Measurements from ENCODE around the gene TMEM209.
"Not testable (repeated sequence)": the region's sequence is repeated elsewhere in the genome, so short reads cannot be mapped to it uniquely, and the experiment has no call there.

Gene TMEM209

DNA sequence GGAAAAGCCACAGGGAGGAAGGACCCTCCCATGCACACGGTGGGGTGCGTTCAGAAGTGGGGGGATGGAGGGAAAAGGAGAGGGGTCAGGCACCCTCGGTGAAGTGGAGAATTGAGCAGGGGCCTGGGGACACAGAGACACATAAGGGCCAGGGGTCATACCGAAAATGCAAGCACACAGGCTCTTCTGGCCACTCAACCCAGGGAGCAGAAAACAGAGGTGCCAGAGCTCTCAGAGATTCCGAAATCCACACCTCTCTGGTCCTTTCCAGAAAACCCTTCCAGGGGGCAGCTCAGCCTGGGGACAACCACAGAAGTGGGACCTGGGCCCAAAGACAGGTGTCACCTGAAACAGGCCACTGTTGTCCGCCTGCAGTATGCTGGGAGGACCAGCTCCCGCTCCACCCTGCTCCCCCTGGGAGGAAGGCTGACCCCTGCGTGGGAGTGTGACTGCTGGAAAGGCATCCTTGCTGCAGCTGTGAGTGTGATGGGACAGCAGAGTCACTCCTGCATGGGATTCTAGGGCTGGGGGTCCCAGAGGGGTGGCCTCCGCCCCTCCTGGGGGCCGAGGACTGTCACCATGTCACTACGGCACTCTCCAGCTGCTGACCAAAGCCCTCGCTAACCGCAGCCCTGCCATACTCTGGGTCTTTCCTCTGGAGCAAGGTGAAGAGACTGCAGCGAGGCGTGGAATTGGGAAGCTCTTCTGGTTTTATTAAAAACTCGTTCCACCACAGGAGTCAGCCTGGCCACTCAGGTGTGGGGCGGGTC lies 63.1 kb downstream of the TMEM209 start:
- DNase-seq = no peak

DNA sequence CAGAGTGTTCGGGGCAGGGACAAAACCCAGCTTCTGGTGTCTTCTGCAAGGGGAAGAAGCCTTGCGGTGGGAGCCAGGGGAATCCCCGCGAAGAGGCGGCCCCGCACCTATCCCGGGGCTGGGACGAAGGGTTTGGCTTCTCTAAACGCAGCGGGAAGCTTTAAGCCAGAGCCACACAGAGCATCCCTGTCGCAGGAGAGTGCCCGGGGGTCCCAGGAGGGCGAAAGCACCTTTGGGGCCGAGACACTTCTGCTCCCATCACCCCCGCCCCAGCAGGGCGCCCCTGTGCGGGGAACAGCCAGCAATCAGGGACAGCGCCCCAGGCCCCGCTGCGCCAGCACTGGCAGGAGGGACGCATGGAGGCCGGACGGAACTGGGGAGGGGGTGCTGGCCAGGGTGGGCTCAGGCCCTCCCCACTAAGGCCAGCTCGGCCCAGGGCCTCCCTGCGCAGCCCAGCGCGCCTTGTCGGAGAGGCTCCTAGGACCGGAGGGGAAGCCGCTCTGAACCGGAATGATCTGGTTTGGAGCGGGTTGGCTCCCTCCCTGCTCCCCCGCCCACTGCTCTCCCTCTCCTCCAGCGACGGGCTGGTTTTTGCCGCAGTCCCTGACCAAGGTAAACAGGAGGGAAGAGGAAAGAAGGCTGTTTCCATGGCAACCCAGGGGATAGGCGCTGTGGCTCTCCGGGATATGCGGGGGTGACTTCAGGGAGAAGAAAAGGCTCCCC lies 63.9 kb downstream of the TMEM209 start:
- DNase-seq = no peak

- no peak for DNase-seq
These were observed 64.5 kb downstream of the TMEM209 start for GRCh38 chr7:130140551-130141160.

DNA sequence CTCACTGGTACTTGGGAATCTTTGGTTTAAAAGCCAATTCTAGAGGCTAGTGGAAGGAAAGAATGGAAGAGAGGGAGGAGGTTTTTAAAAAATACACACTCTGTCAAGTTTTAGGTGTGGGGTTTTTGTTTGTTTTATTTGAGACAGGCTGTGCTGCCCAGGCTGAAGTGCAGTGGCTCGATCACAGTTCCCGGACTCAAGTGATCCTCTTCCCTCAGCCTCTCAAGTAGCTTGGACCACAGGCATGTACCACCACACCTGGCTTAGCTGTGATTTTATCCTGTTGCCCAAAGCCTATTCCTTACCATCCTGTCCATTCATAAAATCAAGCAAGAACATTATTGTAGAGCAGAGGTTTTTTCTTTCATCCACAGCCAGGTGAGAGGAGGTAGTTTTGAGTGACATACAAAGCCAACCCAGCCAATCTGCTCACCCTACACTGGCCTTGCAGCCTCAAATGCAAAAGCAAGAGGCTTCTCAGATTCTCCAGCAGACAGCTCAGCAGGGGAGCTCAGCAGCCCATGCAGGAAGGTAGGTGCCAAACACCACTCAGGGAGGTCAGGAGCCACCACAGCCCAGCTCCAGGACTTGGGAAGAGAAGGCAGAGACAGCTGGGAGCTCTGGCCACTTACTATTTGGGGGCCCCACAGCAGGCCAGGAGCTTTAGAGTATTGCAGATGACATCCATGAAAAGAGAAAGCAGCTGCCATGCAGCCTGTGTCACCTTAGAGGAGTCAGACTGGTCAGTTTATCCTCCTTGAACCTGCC lies 65.8 kb downstream of the TMEM209 start:
- DNase-seq = no peak

DNA sequence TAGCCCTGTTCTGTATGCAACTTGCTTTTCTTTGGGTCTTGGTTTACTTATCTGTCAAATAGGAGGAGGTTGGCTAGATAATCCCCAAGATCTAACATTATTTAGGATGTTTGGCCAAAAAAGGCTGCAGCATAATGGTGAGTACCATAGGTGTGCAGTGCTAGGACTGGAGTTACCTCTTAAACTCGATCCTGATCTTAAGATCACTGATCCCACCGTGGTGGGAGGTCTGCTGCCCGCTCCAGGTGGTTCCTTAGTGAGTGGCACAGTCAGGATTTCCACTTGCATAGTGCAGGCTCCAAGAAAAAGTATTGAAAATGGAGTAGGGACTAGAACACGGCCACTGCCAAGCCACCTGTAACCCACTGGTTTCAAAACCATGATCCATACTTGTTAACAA lies 68.0 kb downstream of the TMEM209 start:
- no peak for DNase-seq

DNA sequence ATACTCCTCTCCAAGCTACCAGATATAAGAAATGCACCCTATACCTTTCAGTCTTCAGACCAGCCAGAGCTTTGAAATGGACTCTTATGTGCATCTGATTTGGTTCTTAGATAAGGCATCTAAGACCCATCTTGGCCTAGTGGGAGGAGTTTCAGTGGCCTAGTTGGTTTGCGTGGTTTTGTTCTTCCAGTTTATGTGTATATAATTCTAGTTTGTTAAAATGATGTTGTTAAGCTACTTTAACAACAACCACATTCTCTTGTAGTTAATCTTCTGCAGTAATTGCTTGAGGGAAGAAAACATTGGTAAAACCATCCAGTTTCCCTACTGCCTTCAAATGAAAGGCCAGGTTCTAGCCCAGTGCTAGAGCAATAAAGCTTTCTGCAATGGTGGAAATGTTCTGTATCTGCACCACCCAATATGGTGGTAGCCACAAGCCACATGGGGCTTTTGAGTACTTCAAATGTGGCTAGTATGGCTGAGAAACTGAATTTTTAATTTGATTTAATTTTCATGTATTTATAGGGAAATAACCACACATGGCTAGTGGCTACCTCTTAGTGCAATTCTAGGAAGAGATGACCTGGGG lies 68.5 kb downstream of the TMEM209 start:
- DNase-seq = no peak

GRCh38 chr7:130135208-130136205 lies 69.7 kb downstream of the TMEM209 start:
- DNase-seq = no peak

DNA sequence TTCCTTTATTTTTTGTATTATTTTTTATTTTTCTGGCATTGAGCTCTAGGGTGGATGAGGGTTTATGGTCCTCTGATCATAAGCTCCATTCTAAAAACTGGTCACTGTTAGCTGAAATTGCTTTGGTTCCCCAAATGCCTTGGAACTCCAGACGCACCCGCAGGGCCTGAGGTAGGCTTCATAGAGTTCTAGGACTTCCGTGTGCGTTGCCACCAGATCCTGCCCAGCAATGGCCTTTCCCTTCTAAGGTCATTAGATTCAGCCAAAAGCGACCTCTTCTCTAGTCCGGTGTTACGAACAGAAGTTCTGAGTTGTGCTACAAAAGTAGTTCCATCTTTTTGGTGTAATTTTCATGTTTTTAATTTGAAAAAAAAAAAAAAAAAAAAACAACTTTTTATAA lies 70.5 kb downstream of the TMEM209 start:
- no peak for DNase-seq

DNA sequence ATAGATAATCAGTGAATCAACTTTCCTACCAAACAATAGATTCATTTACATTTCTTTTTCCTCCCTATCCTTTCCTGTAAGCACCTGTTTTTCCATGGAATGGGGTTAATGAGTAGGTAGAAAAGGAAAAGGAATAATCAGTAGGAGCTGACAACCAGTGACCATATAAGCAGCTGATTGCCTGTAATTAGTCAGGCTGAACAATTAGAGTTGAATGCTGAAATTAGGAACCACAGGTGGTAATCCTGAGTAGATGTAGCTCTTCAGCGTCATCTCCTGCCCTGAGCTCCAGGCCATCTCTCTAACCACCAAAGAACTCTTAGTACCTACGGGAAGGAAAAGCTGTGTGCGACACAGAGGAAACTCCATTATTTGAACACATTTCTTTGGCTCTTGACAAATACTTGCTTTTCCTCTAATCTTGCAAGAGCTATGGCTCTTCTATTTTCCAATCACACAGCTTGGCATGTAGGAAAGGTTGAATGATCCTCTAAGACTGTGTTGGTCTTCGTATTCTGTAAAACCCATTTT lies 71.0 kb downstream of the TMEM209 start:
- DNase-seq = peak; percentile 59

DNA sequence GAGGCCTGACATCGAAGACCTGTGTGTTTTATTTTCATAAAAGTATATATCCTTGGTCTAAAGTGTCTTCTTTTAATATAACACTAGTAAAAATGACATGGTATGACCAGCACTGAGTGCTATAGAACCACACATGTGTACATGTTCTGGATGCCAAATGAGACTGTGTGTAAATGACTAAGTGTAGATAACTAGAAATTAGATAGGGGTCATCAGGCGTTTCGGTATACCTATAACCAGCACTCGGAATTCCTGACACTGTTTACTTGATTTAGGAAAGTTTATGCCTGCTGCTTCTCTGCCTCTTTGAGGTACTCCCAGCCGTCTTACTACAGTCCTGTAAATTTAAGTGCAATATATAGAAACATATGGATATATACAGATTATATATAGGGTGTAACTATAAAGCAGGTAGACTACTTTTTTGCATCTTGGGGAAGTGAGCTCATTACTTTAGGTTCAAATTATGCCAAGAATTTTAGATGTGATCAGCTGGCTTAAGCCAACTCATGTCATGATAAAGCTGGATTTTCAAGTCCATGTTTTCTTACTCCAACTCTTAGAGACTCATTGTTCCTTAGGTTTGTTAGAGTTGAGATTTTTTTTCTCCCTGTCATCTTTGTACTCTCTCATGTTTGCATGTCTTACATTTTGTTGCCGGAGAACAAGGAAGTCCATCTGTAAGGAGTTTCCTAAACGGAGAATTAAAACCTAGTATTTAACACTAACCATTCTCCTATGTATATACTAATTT lies 72.0 kb downstream of the TMEM209 start:
- no peak for DNase-seq

DNA sequence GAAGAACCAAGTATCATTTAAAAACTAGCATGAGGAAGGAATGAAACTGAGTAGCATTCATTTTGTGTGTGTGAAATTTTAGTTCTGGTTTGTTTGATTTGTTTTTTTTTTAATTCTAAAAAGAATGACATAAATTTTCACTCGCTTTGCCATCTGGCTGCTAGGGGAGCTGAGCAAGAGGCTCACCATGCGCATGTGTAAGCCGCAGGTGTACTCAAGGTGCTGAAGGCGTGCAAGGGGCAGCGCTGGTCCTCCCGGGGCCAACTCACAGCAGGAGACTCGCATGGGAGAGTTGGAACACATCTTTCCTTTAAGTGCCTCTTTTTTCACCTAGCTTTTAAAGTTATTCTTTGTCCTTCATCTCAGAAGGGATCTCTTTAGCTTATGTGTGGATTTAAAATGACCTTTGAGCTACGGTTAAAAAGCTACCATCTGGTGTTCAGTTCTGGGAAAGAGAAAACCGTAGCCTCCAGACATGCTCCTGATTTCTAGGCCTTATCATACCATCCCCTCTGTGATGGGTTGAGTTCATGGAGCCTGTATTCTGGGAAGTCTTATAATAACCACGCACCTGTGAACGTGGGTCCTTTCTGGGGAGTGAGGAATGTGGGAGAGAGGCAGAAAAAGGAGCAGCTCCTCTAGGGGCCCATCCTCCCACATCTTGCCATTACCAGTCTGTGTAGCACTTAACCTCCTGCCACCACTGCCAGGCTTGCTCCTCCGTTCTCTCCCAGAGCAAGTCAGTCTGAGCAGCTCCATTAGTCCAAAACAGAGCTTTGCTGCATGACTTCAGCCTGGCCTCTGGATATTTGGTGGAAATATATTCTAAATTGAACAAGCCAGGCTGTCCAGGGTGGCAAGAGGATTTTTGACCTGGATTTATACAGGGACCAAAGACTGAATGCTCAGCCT lies 73.0 kb downstream of the TMEM209 start:
- no peak for DNase-seq

- DNase-seq = no peak
These were observed 73.9 kb downstream of the TMEM209 start for GRCh38 chr7:130131191-130131834.

DNA sequence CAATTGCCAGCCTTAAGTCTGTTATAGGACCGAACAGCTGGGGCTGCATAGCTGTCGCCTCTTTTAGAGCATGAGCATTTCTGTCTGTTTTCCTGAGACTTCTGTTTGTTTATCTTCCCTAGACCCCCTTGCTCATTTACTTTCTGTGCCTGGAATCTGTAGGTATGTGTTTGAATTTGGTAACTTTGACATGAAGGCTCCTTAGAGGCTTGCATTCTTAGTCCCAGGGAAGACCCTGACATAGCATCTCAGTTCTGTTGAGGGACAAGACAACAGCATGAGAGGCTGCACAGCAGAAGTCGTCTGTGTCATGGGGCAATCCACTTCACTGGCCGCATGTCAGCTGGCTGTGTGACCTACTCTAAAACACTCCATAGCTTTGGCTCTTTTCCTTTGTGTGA lies 76.2 kb downstream of the TMEM209 start:
- DNase-seq = no peak

DNA sequence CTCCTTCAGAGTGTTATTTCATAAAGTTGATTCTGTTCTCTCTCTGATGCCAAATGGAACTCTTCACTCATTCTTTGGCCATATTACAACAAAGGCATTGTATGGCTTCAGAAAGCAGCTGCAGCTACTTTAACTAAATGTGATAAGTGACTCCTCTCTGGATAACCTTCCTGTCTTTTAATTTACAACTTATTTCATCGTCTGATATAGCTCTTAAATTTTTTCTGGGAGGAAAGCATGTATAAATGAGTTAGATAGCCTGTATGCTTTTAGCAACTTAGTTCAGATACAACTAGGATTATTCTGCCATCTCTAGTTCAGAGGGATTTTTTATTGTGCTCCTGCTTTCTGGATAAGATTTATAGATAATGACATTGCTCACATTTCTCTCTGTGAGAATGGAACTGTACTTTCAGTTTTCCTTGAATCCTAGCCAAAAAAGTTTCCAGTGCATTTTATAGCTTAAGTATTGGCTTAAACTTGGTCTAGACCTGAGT lies 77.3 kb downstream of the TMEM209 start:
- no peak for DNase-seq

DNA sequence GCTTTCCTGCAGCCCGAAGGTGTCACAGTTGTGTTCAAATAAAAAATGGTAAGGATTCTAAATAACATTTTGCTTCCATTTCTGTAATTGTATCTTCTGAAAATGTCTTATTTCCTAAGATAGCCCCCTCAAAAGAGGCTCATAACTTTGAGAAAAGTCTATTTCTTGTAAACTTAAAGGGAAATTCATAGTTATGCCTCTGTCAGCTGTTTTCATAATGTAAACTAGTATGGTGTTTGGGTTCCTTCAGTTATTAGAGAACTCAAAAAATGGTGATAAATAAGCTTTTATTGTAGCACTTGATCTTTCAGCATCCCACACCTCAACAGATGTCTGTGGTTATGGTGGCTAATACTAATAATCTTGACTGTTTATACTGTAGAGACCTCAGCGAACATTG lies 77.8 kb downstream of the TMEM209 start:
- DNase-seq = no peak

- DNase-seq = not testable (repeated sequence)
These were observed 78.4 kb downstream of the TMEM209 start for GRCh38 chr7:130126840-130127239.

GRCh38 chr7:130124711-130125110 lies 80.5 kb downstream of the TMEM209 start:
- DNase-seq = no peak

- no peak for DNase-seq
These were observed 81.7 kb downstream of the TMEM209 start for GRCh38 chr7:130123501-130123900.

- DNase-seq = no peak
These were observed 86.4 kb downstream of the TMEM209 start for GRCh38 chr7:130118801-130119200.

Measured in NCI-H2081 treated with DMSO at 0.1 percent for 48 hours (cell line).